B cell (primary cell): Measurements from ENCODE around the gene METTL25. TPM values are rescaled to one million over a fixed set of nuclear protein-coding genes. Genes with fewer than 3 reads are reported as not detected.
A peak's percentile ranks its signal among the peaks of the same experiment; 100 is the strongest.

Experiments
- ATAC-seq: fragments of 200-7000 bp; cut with Tn5 transposase; one replicate; pipeline ENCODE4 v1.10.0; 2021; ENCODE audit warnings: low read depth, mild to moderate bottlenecking, moderate number of reproducible peaks, moderate library complexity
- CTCF ChIA-PET: fragments of 350-600 bp; sonication (Branson Sonifier 250); formaldehyde crosslinking; loops from one replicate; lab custom pipeline; 2021; ENCODE audit warnings: antibody characterized with exemption, inconsistent platforms; lab: Charles Lee
- POLR2A ChIA-PET: fragments of 350-600 bp; sonication (Branson Sonifier 250); formaldehyde crosslinking; loops from one replicate; lab custom pipeline; 2021; ENCODE audit warnings: antibody characterized with exemption; lab: Charles Lee
- DNase-seq: peaks from one replicate; pipeline ENCODE4 v3.0.0; 2013
- H2AFZ ChIP-seq: 2 replicates; pipeline ENCODE4 v1.6.1; 2012; ENCODE audit warnings: mild to moderate bottlenecking, low read depth, low read length; ENCODE audit not compliant: insufficient read depth, poor library complexity, severe bottlenecking
- H3K27ac ChIP-seq, 2 donors: 1 replicate in 1 of 2; 2 replicates in 1 of 2; pipeline ENCODE4 v1.5.1; 2012 to 2013; ENCODE audit warnings: low read length in 2 of 2, mild to moderate bottlenecking in 2 of 2, moderate library complexity in 1 of 2
- H3K27me3 ChIP-seq, 4 experiments: fragments of 200-600 bp in 1 of 4; sonication (generic) in 1 of 4; replicated peaks in 1 of 4; 1 replicate in 2 of 4; 2 replicates in 2 of 4; pipeline versions ENCODE4 v1.6.1 to v1.7.0; 2013 to 2016; ENCODE audit warnings: low read length in 3 of 4, mild to moderate bottlenecking in 2 of 4, mixed read lengths in 1 of 4, moderate library complexity in 1 of 4; ENCODE audit not compliant: insufficient read depth in 4 of 4, control insufficient read depth in 3 of 4; ENCODE audit errors: control extremely low read depth in 1 of 4
- H3K36me3 ChIP-seq, 2 experiments: replicated peaks in 1 of 2; 1 replicate in 1 of 2; 2 replicates in 1 of 2; pipeline versions ENCODE4 v1.6.1 to v1.7.1; 2013; ENCODE audit warnings: low read length in 1 of 2; ENCODE audit not compliant: insufficient read depth in 2 of 2, control insufficient read depth in 1 of 2; ENCODE audit errors: control extremely low read depth in 1 of 2, extremely low read depth in 1 of 2
- H3K4me1 ChIP-seq, 2 donors: fragments of 200-600 bp in 1 of 2; sonication (generic) in 1 of 2; 1 replicate in 1 of 2; 2 replicates in 1 of 2; pipeline versions ENCODE4 v1.5.1 to v1.6.1; 2013 to 2017; ENCODE audit warnings: low read length in 2 of 2; ENCODE audit not compliant: control insufficient read depth in 2 of 2, insufficient read depth in 2 of 2
- H3K4me2 ChIP-seq: replicated peaks from 2 replicates; pipeline ENCODE3; 2012; ENCODE audit warnings: mild to moderate bottlenecking, low read depth, low read length; ENCODE audit not compliant: poor library complexity, severe bottlenecking
- H3K4me3 ChIP-seq, 5 experiments: fragments of 200-600 bp in 1 of 5; sonication (generic) in 1 of 5; 1 replicate in 3 of 5; 2 replicates in 2 of 5; pipeline versions ENCODE4 v1.5.1 to v1.7.0; 2011 to 2016; ENCODE audit warnings: low read length in 4 of 5, mild to moderate bottlenecking in 4 of 5, low read depth in 2 of 5, control low read depth in 1 of 5, moderate library complexity in 1 of 5; ENCODE audit not compliant: insufficient read depth in 1 of 5; ENCODE audit errors: control extremely low read depth in 1 of 5, extremely low read depth in 1 of 5
- H3K79me2 ChIP-seq: fragments of 200-600 bp; sonication (generic); one replicate; pipeline ENCODE4 v1.6.0; 2016; ENCODE audit warnings: low read length; ENCODE audit not compliant: control insufficient read depth, insufficient read depth
- H3K9ac ChIP-seq: fragments of 200-600 bp; sonication (generic); 2 replicates; pipeline ENCODE4 v1.6.1; 2017; ENCODE audit warnings: mild to moderate bottlenecking, low read length, moderate library complexity
- H3K9me3 ChIP-seq, 3 donors: one replicate each; pipeline versions ENCODE4 v1.6.1 to v1.7.1; 2013; ENCODE audit warnings: low read length in 2 of 3; ENCODE audit not compliant: control insufficient read depth in 2 of 3, insufficient read depth in 1 of 3; ENCODE audit errors: control extremely low read depth in 1 of 3
- H4K20me1 ChIP-seq: 2 replicates; pipeline ENCODE4 v1.6.0; 2012; ENCODE audit warnings: mild to moderate bottlenecking, low read length; ENCODE audit not compliant: insufficient read depth, control insufficient read depth, poor library complexity, severe bottlenecking
- H3K27ac Mint-ChIP-seq: one replicate; pipeline ENCODE4 v1.8.0; 2021; ENCODE audit warnings: mixed read lengths
- H3K27me3 Mint-ChIP-seq: one replicate; pipeline ENCODE4 v1.8.0; 2021; ENCODE audit warnings: mixed read lengths
- H3K4me1 Mint-ChIP-seq: one replicate; pipeline ENCODE4 v1.8.0; 2021; ENCODE audit warnings: mixed read lengths
- H3K4me3 Mint-ChIP-seq: one replicate; pipeline ENCODE4 v1.8.0; 2021; ENCODE audit warnings: mixed read lengths
- H3K9me3 Mint-ChIP-seq: one replicate; pipeline ENCODE4 v1.8.0; 2022; ENCODE audit warnings: mixed read lengths; ENCODE audit not compliant: insufficient read depth
- EZH2 ChIP-seq: IDR thresholded peaks from 2 replicates; pipeline ENCODE4 v1.6.1; 2012; ENCODE audit warnings: borderline replicate concordance, low read depth, mild to moderate bottlenecking, moderate library complexity, low read length; ENCODE audit not compliant: insufficient read depth, poor library complexity, severe bottlenecking
- WGBS: methylation state at CpG from one replicate; pipeline ENCODE4 v1.1.5; 2013; ENCODE audit warnings: missing lambda C conversion rate; ENCODE audit not compliant: insufficient coverage; 5-methylcytosine and 5-hydroxymethylcytosine counted together
- intact Hi-C: fragments of 100-400 bp; cut with micrococcal nuclease; formaldehyde crosslinking; loops from one replicate; pipeline ENCODE4 v1.10.0; 2022
- polyA plus RNA-seq: library from polyadenylated mRNA; depleted of rRNA; stranded (reverse); fragments of >200 nt; gene quantifications from 2 replicates; pipeline ENCODE4 v1.2.3, GENCODE V29; 2012
- total RNA-seq, 2 donors: library from RNA; stranded (reverse); fragments of 120-200 nt in 1 of 2; gene quantifications; 1 replicate in 1 of 2; 2 replicates in 1 of 2; pipeline versions ENCODE4 v1.2.3 to v1.2.4, GENCODE V29; 2013 to 2022
- TF ChIP-seq, protein P1 (sequence below): fragments of 200-600 bp; IDR thresholded peaks from one replicate; pipeline ENCODE4 v1.8.0; 2022; ENCODE audit warnings: antibody characterized with exemption, mild to moderate bottlenecking

The METTL25 gene
- total and polyA plus RNA-seq, 2 donors (not counting 1 experiment from before 2014, with no cell fraction given): 5.4 to 24.1 TPM

DNA sequence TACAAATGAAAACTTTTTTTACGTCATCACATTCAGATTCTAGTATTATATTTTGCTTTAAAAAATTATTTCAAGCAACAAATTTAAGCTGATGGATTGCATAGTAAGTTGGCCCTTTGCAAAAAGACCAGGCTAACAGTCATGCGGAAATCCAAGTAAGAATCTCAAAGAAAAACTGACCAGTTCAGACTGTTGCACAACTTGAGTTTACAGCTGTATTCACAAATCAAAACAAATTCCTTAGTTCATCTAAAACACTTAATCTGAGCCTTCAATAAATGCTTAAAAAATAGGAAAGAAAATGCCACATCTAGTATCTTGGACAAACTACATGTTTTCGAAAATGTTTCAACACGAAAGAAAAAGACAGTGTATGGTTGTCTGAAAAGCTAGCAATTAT is 989 bp upstream of the METTL25 start:
- H3K36me3 ChIP-seq: peaks cover 2 to 40% of the 10 kb centered on the region in 2 experiments
- H2AFZ ChIP-seq: peak overlapping the region; percentile 100
- H3K4me3 ChIP-seq: peak overlapping the region; percentile 73 to 100 (median 94)
- intact Hi-C loops: no loop called here
- CTCF ChIA-PET: no interaction called here
- H4K20me1 ChIP-seq: peaks cover 5% of the 10 kb centered on the region
- Mint-ChIP-seq H3K27ac (peak overlapping the region; percentile 100), H3K4me1 (peaks cover 48% of the 10 kb centered on the region), H3K9me3 (peaks cover 3% of the 10 kb centered on the region), H3K4me3 (peak overlapping the region; percentile 100), H3K27me3 (no peaks in the 10 kb centered on the region)
- peaks cover 59% of the 10 kb centered on the region for H3K79me2 ChIP-seq
- peak overlapping the region; percentile 95 to 96 for H3K27ac ChIP-seq
- peak overlapping the region; percentile 99 for H3K9ac ChIP-seq
- WGBS: 100% methylated on average over 1 of the region's 4 CpGs
- ATAC-seq (no peak), DNase-seq (no peak)
- H3K27me3 ChIP-seq: no peaks in the 10 kb centered on the region
- H3K4me1 ChIP-seq: peaks cover 26 to 28% of the 10 kb centered on the region in 2 donors
- H3K4me2 ChIP-seq: peak overlapping the region; percentile 75
- H3K9me3 ChIP-seq: no peaks in the 10 kb centered on the region
- TF ChIP-seq EZH2: no peak
- TF ChIP-seq, protein P1, sequence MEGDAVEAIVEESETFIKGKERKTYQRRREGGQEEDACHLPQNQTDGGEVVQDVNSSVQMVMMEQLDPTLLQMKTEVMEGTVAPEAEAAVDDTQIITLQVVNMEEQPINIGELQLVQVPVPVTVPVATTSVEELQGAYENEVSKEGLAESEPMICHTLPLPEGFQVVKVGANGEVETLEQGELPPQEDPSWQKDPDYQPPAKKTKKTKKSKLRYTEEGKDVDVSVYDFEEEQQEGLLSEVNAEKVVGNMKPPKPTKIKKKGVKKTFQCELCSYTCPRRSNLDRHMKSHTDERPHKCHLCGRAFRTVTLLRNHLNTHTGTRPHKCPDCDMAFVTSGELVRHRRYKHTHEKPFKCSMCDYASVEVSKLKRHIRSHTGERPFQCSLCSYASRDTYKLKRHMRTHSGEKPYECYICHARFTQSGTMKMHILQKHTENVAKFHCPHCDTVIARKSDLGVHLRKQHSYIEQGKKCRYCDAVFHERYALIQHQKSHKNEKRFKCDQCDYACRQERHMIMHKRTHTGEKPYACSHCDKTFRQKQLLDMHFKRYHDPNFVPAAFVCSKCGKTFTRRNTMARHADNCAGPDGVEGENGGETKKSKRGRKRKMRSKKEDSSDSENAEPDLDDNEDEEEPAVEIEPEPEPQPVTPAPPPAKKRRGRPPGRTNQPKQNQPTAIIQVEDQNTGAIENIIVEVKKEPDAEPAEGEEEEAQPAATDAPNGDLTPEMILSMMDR: no peak
- POLR2A ChIA-PET: no interaction called here

DNA sequence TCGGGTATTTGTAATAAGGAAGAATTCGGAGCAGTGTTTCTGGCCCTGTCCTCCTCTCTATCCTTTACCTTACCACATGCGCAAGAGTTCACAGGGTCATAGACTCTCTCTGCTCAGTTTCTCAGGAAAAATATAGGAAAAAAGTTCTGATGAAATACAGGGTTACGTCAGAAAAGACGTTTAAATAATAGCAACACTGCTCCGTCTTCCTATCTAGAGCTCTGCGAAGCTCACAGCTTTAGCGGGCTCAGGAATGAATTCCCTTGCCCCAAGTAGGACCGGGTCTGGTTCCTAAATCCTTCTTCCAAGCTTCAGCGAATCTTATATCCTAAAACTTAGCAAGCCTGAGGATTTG is 507 bp upstream of the METTL25 start:
- H3K4me3 Mint-ChIP-seq: peak overlapping the region; percentile 100
- H3K79me2 ChIP-seq: peaks cover 64% of the 10 kb centered on the region
- peaks cover 48% of the 10 kb centered on the region for H3K4me1 Mint-ChIP-seq
- TF ChIP-seq EZH2: no peak
- TF ChIP-seq, protein P1: no peak
- peak overlapping the region; percentile 75 for H3K4me2 ChIP-seq
- whole genome bisulfite sequencing: 2% methylated on average over 7 of the region's 10 CpGs
- H3K36me3 ChIP-seq: peaks cover 2 to 35% of the 10 kb centered on the region in 2 experiments
- H3K27ac Mint-ChIP-seq: peak overlapping the region; percentile 100
- DNase-seq (no peak), ATAC-seq (no peak)
- no peaks in the 10 kb centered on the region for H3K27me3 ChIP-seq
- POLR2A ChIA-PET: no interaction called here
- peaks cover 26 to 28% of the 10 kb centered on the region in 2 donors for H3K4me1 ChIP-seq
- peak overlapping the region; percentile 100 for H2AFZ ChIP-seq
- H3K4me3 ChIP-seq: peak overlapping the region; percentile 73 to 100 (median 94)
- no peaks in the 10 kb centered on the region for H3K27me3 Mint-ChIP-seq
- peaks cover 3% of the 10 kb centered on the region for H3K9me3 Mint-ChIP-seq
- H4K20me1 ChIP-seq: peaks cover 5% of the 10 kb centered on the region
- no peaks in the 10 kb centered on the region for H3K9me3 ChIP-seq
- intact Hi-C loops: no loop called here
- peak overlapping the region; percentile 99 for H3K9ac ChIP-seq
- H3K27ac ChIP-seq: peak overlapping the region; percentile 95 to 96
- CTCF ChIA-PET: interaction anchor here (1.0 to 1.2 kb wide), 2 partner anchors 10 to 327 kb away, joined by 7 read pairs; no protein-coding TSS in a partner anchor
